ENCODE results near the gene LSM14A. TPM values are rescaled to one million over a fixed set of nuclear protein-coding genes. Genes with fewer than 3 reads are reported as not detected.

The LSM14A gene
- total RNA-seq, 3 donors from 2014 or later = 72.5 to 111 (median 85.6) TPM

DNA sequence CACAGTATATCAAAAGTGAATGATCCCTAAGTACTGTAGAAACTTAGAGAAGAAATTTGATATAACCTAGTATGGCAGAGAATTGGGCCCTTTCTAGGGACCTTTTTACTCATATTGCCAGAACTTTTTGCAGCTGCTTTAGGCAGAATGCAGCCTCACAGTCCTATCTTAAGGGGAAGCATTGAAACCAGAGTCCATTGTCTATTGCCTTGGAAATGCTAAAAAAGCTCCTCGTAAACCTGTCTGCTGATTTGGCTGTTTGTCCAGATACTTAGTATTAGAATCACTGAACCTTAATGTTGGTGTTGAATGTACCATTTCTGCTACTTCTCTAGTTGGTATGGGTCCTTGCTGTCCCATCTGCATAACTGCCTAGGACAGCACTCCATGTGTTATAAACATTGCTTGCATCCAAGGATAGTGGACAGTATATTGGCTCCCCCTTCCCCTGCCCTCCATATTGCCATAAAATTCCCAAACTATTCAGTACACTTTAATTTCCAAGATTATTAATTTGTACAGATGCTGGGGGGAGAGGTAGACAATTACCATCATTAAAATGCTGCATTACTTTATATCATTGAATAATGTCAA, 36.1 kb downstream of the LSM14A start:
- DNase-seq (no peak), ATAC-seq (no peak)
- intact Hi-C loops (cut with DNase I, micrococcal nuclease) = no loop called here
- no peaks in the 10 kb centered on the region for H3K9me3 ChIP-seq
- no peaks in the 10 kb centered on the region for H3K4me1 ChIP-seq (ENCODE audit: low read depth)
- H3K36me3 ChIP-seq (ENCODE audit: low read depth) = no peaks in the 10 kb centered on the region
- no peak overlapping the region for H3K4me3 ChIP-seq
- TF ChIP-seq, protein P1, sequence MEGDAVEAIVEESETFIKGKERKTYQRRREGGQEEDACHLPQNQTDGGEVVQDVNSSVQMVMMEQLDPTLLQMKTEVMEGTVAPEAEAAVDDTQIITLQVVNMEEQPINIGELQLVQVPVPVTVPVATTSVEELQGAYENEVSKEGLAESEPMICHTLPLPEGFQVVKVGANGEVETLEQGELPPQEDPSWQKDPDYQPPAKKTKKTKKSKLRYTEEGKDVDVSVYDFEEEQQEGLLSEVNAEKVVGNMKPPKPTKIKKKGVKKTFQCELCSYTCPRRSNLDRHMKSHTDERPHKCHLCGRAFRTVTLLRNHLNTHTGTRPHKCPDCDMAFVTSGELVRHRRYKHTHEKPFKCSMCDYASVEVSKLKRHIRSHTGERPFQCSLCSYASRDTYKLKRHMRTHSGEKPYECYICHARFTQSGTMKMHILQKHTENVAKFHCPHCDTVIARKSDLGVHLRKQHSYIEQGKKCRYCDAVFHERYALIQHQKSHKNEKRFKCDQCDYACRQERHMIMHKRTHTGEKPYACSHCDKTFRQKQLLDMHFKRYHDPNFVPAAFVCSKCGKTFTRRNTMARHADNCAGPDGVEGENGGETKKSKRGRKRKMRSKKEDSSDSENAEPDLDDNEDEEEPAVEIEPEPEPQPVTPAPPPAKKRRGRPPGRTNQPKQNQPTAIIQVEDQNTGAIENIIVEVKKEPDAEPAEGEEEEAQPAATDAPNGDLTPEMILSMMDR (IDR thresholded peaks at IDR 0.05) = no peak

DNA sequence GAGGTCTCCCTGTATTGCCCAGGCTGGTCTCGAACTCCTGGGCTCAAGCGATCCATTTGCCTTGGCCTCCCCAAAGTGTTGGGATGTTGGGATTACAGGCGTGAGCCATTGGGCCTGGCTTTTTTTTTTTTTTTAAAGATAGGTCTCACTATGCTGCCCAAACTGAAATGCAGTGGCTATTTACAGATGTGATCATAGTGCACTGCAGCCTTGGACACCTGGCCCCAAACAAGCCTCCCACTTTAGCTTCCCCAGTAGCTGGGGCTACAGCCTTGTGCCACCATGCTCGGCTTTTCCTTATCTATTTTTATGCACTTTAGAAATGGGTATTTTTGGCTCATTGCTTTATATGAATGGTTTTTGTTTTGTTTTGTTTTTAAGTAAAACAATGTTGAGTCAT, 37.4 kb downstream of the LSM14A start:
- no peak for ATAC-seq
- TF ChIP-seq, protein P1 (IDR thresholded peaks at IDR 0.05) = no peak

DNA sequence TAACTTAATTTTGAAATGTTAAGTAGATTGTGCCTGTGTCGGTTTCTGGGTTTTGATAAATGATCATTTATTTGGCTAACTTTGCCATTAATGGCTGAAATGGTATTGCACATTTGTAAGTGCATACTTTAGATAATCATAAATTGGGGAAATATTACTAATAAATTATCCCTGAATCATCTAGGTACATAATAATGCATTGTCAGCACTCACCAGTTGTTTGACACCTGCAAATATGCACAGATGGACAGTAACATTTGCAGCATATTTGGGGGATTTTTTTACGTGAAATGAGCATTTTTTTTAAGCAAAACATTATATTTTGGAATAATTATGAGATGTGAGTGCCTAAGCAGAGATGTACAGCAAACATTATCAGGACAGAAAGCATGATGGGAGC, 41.0 kb downstream of the LSM14A start:
- Histone ChIP-seq H3K9me3 (no peaks in the 10 kb centered on the region), H3K36me3 (ENCODE audit: low read depth) (no peaks in the 10 kb centered on the region), H3K4me1 (ENCODE audit: low read depth) (peaks cover 5% of the 10 kb centered on the region), H3K4me3 (no peak overlapping the region)
- intact Hi-C loops (cut with DNase I, micrococcal nuclease) = no loop called here
- DNase-seq = no peak
- no peak for ATAC-seq
- TF ChIP-seq, protein P1 (IDR thresholded peaks at IDR 0.05) = no peak

More for the DNA sequence above, 37.4 kb downstream of the LSM14A start:
- DNase-seq = no peak
- no peaks in the 10 kb centered on the region for H3K4me1 ChIP-seq (ENCODE audit: low read depth)
- H3K4me3 ChIP-seq = no peak overlapping the region
- no peaks in the 10 kb centered on the region for H3K36me3 ChIP-seq (ENCODE audit: low read depth)
- no peaks in the 10 kb centered on the region for H3K9me3 ChIP-seq
- intact Hi-C loops (cut with DNase I, micrococcal nuclease) = no loop called here

DNA sequence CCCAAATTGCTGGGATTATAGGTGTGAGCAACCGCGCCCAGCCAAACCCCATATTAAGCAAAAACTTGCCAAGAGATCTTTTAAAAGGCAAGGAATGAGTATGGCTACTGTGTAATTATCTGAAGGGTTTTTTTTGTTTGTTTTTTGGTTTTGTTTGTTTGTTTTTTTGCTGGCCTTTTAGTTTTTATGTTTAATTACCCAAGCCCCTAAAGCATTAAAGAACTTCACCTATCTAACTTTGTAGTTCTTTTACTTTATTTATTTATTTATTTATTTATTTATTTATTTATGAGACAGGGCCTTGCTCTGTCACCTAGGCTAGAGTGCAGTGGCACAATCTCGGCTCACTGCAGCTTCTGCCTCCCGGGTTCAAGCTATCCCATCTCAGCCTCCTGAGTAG, 41.7 kb downstream of the LSM14A start:
- DNase-seq (no peak), ATAC-seq (no peak)
- intact Hi-C loops (cut with DNase I, micrococcal nuclease) = no loop called here
- Histone ChIP-seq H3K9me3 (no peaks in the 10 kb centered on the region), H3K4me3 (no peak overlapping the region), H3K36me3 (ENCODE audit: low read depth) (no peaks in the 10 kb centered on the region), H3K4me1 (ENCODE audit: low read depth) (peaks cover 6% of the 10 kb centered on the region)
- TF ChIP-seq, protein P1 (IDR thresholded peaks at IDR 0.05) = no peak

DNA sequence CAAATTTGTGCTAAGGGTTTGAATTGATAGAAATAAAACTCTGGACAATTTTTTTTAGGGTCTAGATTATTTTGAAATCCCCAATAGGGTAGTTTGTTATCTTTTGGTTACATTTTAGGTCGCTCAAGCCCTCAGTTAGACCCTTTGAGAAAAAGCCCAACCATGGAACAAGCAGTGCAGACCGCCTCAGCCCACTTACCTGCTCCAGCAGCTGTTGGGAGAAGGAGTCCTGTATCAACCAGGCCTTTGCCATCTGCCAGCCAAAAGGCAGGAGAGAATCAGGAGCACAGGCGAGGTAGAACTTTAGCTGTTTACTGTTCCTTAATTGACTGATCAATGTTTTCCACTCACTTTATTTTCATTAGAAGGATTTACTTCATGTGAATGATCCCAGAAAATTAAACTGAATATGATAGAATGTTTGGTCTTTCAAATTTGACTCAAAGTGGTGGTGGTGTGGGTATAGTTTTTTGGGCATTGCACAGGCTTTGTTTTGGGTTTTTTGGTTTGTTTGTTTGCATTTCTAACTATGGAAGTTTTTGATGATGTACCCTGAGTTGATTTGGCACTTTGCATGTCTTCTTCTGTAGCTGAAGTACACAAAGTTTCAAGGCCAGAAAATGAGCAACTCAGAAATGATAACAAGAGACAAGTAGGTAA, 42.8 kb downstream of the LSM14A start:
- TF ChIP-seq, protein P1 (IDR thresholded peaks at IDR 0.05) = no peak
- DNase-seq = no peak
- no peak overlapping the region for H3K4me3 ChIP-seq
- no peaks in the 10 kb centered on the region for H3K36me3 ChIP-seq (ENCODE audit: low read depth)
- peaks cover 6% of the 10 kb centered on the region for H3K4me1 ChIP-seq (ENCODE audit: low read depth)
- H3K9me3 ChIP-seq = no peaks in the 10 kb centered on the region
- no peak for ATAC-seq
- intact Hi-C loops (cut with DNase I, micrococcal nuclease) = no loop called here
